ENCODE results near the gene PCSK2. TPM values are rescaled to one million over a fixed set of nuclear protein-coding genes. Genes with fewer than 3 reads are reported as not detected.

The PCSK2 gene
- total RNA-seq, 1 donor from 2014 or later = 0.74 TPM

GRCh38 chr20:17437251-17437650, 210.4 kb downstream of the PCSK2 start:
- intact Hi-C loops (cut with micrococcal nuclease) = no loop called here
- no peak for TF ChIP-seq CTCF (IDR thresholded peaks at IDR 0.05; ENCODE audit: borderline replicate concordance)
- Histone ChIP-seq H3K36me3 (no peaks in the 10 kb centered on the region), H3K27me3 (ENCODE audit: low read depth) (peaks cover 64% of the 10 kb centered on the region), H3K9me3 (replicated peaks) (peaks cover 10% of the 10 kb centered on the region), H3K4me3 (no peak overlapping the region), H3K4me1 (no peaks in the 10 kb centered on the region), H3K27ac (replicated peaks) (no peak overlapping the region)
- no peak for DNase-seq

DNA sequence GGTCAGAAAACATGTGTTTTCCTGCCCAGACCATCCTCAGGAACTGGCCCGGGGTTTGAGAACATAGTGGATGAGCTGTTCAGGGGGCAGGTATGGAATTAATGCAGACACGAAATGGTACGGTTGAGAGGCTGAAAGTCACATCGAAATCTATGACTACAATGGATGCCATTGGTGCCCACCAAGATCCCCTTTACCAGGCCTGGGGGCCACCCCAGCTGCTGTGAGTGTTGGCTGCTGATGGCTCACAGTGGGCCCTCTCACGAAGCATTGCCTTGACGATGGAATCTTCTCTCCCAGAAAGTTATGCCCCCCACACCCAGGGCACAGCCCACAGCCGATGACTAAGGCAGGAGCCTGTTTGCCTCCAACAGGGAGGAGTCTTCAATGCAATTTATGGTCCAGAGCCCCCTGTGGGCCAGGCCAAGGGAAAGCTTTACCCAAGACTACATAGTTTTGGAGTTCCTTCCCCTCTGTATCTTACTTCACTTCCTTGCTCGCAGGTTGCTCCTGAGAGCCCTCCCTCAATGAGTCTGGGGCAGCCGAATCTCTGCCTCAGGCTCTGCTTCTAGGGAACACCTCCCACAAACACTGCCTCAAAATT, 211.7 kb downstream of the PCSK2 start:
- no peak for TF ChIP-seq CTCF (IDR thresholded peaks at IDR 0.05; ENCODE audit: borderline replicate concordance)
- H3K4me1 ChIP-seq = no peaks in the 10 kb centered on the region
- H3K9me3 ChIP-seq (replicated peaks) = peaks cover 11% of the 10 kb centered on the region
- H3K27ac ChIP-seq (replicated peaks) = no peak overlapping the region
- DNase-seq = no peak
- H3K27me3 ChIP-seq (ENCODE audit: low read depth) = peaks cover 64% of the 10 kb centered on the region
- H3K4me3 ChIP-seq = no peak overlapping the region
- intact Hi-C loops (cut with micrococcal nuclease) = no loop called here
- no peaks in the 10 kb centered on the region for H3K36me3 ChIP-seq

GRCh38 chr20:17439616-17440296, 212.9 kb downstream of the PCSK2 start:
- intact Hi-C loops (cut with micrococcal nuclease) = no loop called here
- no peak for TF ChIP-seq CTCF (IDR thresholded peaks at IDR 0.05; ENCODE audit: borderline replicate concordance)
- peaks cover 65% of the 10 kb centered on the region for H3K27me3 ChIP-seq (ENCODE audit: low read depth)

DNA sequence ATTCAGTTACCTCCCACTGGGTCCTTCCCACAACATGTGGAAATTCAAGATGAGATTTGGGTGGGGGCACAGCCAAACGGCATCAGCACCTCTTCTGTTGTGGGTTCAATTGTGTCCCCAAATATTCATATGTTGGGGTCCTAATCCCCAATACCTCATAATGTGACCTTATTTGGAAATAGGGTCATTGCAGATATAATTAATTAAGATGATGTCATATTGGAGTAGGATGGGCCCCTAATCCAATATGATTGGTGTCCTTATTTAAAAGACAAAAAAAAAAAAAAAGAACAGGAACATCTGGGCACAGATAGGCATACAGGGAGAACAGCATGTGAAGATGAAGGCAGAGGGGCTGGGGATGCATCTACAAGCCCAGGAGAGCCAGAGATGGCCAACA, 214.9 kb downstream of the PCSK2 start:
- Histone ChIP-seq H3K27me3 (ENCODE audit: low read depth) (peaks cover 63% of the 10 kb centered on the region), H3K27ac (replicated peaks) (no peak overlapping the region), H3K36me3 (no peaks in the 10 kb centered on the region), H3K4me1 (no peaks in the 10 kb centered on the region), H3K9me3 (replicated peaks) (peaks cover 11% of the 10 kb centered on the region), H3K4me3 (no peak overlapping the region)
- intact Hi-C loops (cut with micrococcal nuclease) = no loop called here
- no peak for DNase-seq
- TF ChIP-seq CTCF (IDR thresholded peaks at IDR 0.05; ENCODE audit: borderline replicate concordance) = no peak

More at GRCh38 chr20:17439616-17440296, 212.9 kb downstream of the PCSK2 start:
- no peak overlapping the region for H3K4me3 ChIP-seq
- DNase-seq = no peak
- no peaks in the 10 kb centered on the region for H3K4me1 ChIP-seq
- H3K27ac ChIP-seq (replicated peaks) = no peak overlapping the region
- H3K36me3 ChIP-seq = no peaks in the 10 kb centered on the region
- peaks cover 11% of the 10 kb centered on the region for H3K9me3 ChIP-seq (replicated peaks)

DNA sequence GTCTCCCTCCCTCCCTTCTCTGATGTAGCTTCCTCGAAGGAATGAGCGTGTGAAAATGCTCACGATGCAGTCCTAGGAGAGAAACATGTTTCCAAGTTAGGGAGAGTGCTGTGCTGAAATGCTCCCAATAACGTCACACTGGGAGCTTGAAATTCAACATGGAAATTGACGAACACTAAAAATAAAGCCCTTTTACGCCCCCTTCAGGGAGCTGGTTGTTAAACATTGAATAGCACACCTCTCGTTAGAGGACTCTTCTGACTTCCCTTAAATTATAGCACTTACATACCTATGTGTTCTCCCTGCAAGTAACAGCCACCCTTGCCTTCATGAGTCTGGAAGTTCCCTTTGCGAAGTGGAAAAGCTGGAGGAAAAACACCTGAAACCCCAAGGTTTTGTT, 215.7 kb downstream of the PCSK2 start:
- Histone ChIP-seq H3K4me1 (no peaks in the 10 kb centered on the region), H3K36me3 (no peaks in the 10 kb centered on the region), H3K4me3 (no peak overlapping the region), H3K9me3 (replicated peaks) (peaks cover 11% of the 10 kb centered on the region), H3K27me3 (ENCODE audit: low read depth) (peaks cover 56% of the 10 kb centered on the region), H3K27ac (replicated peaks) (no peak overlapping the region)
- TF ChIP-seq CTCF (IDR thresholded peaks at IDR 0.05; ENCODE audit: borderline replicate concordance) = no peak
- intact Hi-C loops (cut with micrococcal nuclease) = no loop called here
- no peak for DNase-seq
